BJ (cell line): ENCODE measurements around the gene ANKS1A. TPM values are rescaled to one million over a fixed set of nuclear protein-coding genes. Genes with fewer than 3 reads are reported as not detected.
A peak's percentile ranks its signal among the peaks of the same experiment; 100 is the strongest.

Experiments
- CTCF ChIA-PET: fragments of 350-600 bp; formaldehyde crosslinking; extraction: SDS; loops from one replicate; lab custom pipeline; 2021; ENCODE audit warnings: antibody characterized with exemption, inconsistent platforms; lab: Yijun Ruan, JAX
- POLR2A ChIA-PET: fragments of 300-600 bp; sonication (Branson Sonifier 250); formaldehyde crosslinking; extraction: SDS; loops from one replicate; lab custom pipeline; 2021; ENCODE audit warnings: antibody characterized with exemption; lab: Charles Lee
- DNase-seq: peaks from one replicate; pipeline ENCODE4 v3.0.0-alpha.2; 2011; ENCODE audit warnings: low read depth
- H3K27me3 ChIP-seq: 2 replicates; pipeline ENCODE4 v1.6.0; 2011; ENCODE audit warnings: low read length; ENCODE audit not compliant: control insufficient read depth, insufficient read depth
- H3K36me3 ChIP-seq: 2 replicates; pipeline ENCODE4 v1.5.1; 2011; ENCODE audit warnings: low read length; ENCODE audit not compliant: control insufficient read depth, insufficient read depth
- H3K4me3 ChIP-seq: 2 replicates; pipeline ENCODE4 v1.5.1; 2011; ENCODE audit warnings: low read depth, mild to moderate bottlenecking, control low read depth, low read length
- CTCF ChIP-seq: IDR thresholded peaks from 2 replicates; pipeline ENCODE4 v1.5.1; 2011; ENCODE audit warnings: low read depth, mild to moderate bottlenecking, control low read depth, inconsistent platforms, low read length, moderate library complexity; ENCODE audit not compliant: insufficient read depth
- polyA plus RNA-seq: library from polyadenylated mRNA; depleted of rRNA; stranded (reverse); fragments of >200 nt; gene quantifications from 2 replicates; pipeline ENCODE4 v1.2.3, GENCODE V29; 2011

The ANKS1A gene
- polyA plus RNA-seq, 1 experiment: 4.2 TPM

- ChIA-PET POLR2A (no interaction called here), CTCF (interaction anchor here (1.3 to 2.9 kb wide), 2 partner anchors 15 to 169 kb away, joined by 5 to 21 read pairs; no protein-coding TSS in a partner anchor)
- Histone ChIP-seq H3K4me3 (no peak overlapping the region), H3K27me3 (no peaks in the 10 kb centered on the region), H3K36me3 (no peaks in the 10 kb centered on the region)
- TF ChIP-seq CTCF: no peak
- DNase-seq: peak; percentile 58
Measured at GRCh38 chr6:34970957-34971356, 81.9 kb downstream of the ANKS1A start.

- ChIA-PET CTCF (interaction anchor here (0.7 to 2.9 kb wide), 3 partner anchors 12 to 267 kb away, joined by 3 to 21 read pairs (median 4); no protein-coding TSS in a partner anchor), POLR2A (no interaction called here)
- H3K27me3 ChIP-seq: no peaks in the 10 kb centered on the region
- no peak; the same call in 1 of the 2 replicates for TF ChIP-seq CTCF
- no peaks in the 10 kb centered on the region for H3K36me3 ChIP-seq
- no peak for DNase-seq
- H3K4me3 ChIP-seq: no peak overlapping the region
Measured at GRCh38 chr6:34973547-34974248, 84.6 kb downstream of the ANKS1A start.

GRCh38 chr6:34974249-34974642 lies 85.2 kb downstream of the ANKS1A start:
- Histone ChIP-seq H3K36me3 (no peaks in the 10 kb centered on the region), H3K27me3 (no peaks in the 10 kb centered on the region), H3K4me3 (no peak overlapping the region)
- TF ChIP-seq CTCF: no peak
- DNase-seq: no peak
- POLR2A ChIA-PET: no interaction called here
- CTCF ChIA-PET: interaction anchor here (2.0 kb wide), 1 partner anchor 165 kb away, joined by 8 read pairs; no protein-coding TSS in a partner anchor

- CTCF ChIA-PET: interaction anchor here (0.8 to 2.0 kb wide), 2 partner anchors 11 to 163 kb away, joined by 5 to 8 read pairs; no protein-coding TSS in a partner anchor
Measured at GRCh38 chr6:34976239-34976638, 87.2 kb downstream of the ANKS1A start.

GRCh38 chr6:34979218-34979617 lies 90.2 kb downstream of the ANKS1A start:
- ChIA-PET CTCF (interaction anchor here (0.8 to 1.9 kb wide), 4 partner anchors 8 to 161 kb away, joined by 3 to 6 read pairs (median 3); no protein-coding TSS in a partner anchor), POLR2A (no interaction called here)
- Histone ChIP-seq H3K4me3 (no peak overlapping the region), H3K36me3 (no peaks in the 10 kb centered on the region), H3K27me3 (no peaks in the 10 kb centered on the region)
- no peak for DNase-seq
- TF ChIP-seq CTCF: no peak

More at GRCh38 chr6:34976239-34976638, 87.2 kb downstream of the ANKS1A start:
- POLR2A ChIA-PET: no interaction called here
- Histone ChIP-seq H3K27me3 (no peaks in the 10 kb centered on the region), H3K36me3 (no peaks in the 10 kb centered on the region), H3K4me3 (no peak overlapping the region)
- no peak for DNase-seq
- no peak for TF ChIP-seq CTCF
